SK-N-MC (cell line): ENCODE measurements around the gene MLLT3.

Source experiments
- EZH2 ChIP-seq: fragments of 200-600 bp; sonication (generic); IDR thresholded peaks from one replicate; pipeline ENCODE4 v1.6.1; 2017; ENCODE audit warnings: antibody characterized with exemption
- POLR2AphosphoS5 ChIP-seq: IDR thresholded peaks from 2 replicates; pipeline ENCODE4 v1.6.1; 2012; ENCODE audit warnings: mild to moderate bottlenecking, low read depth, low read length, borderline replicate concordance

DNA sequence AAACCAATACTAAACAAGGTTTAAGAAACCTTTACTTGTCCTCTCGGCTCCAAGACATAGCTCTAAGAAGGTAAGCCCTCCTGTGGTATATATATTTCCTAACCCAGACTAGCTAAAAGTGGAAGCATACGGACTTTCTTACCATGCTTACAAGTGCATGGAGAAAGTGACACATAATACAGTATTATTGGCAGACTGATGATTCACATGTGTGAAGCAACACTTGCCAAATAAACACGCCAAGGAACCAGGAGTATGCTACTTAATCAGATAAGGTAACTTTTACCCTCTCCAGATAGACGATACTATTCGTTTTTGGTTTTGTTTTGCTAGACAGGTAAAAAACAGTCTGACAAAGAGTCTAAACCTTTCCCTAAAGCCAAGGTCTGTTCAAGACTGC lies 264.1 kb downstream of the MLLT3 start:
- TF ChIP-seq EZH2: no peak
- no peak for TF ChIP-seq POLR2AphosphoS5
